ENCODE measurements around the gene VCAM1.

DNA sequence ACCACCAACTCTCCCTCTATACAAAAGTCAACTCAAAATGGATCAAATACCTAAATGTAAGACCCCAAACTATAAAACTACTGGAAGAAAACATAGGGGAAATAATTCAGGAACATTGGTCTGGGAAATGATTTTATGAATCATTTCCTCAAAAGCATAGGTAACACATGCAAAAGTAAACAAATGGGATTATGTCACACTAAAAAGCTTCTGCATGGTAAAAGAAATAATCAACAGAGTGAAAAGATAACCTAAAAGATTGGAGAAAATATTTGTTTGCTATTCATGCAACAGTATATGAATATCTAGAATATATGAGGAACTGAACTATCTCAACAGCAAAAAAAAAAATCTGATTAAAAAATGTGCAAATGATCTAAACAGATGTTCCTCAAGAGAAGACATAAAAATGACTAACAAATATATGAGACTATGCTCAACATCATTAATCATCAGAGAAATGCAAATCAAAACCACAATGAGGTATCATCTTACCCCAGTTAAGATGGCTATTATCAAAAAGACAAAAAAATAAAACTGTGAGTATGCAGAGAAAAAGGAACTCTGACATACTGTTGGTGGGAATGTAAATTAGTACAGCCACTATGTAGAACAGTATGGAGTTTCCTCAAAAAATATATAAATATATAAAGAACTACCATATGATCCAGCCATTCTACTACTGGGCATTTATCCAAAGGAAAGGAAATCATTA lies 47.8 kb downstream of the VCAM1 start:
- TF ChIP-seq POLR2A (IDR thresholded peaks at IDR 0.05; ENCODE audit: low read depth, low read length) = no peak
- no peak for TF ChIP-seq POLR2AphosphoS5 (IDR thresholded peaks at IDR 0.05; ENCODE audit: low read depth, low read length)
- TF ChIP-seq TAF1 (IDR thresholded peaks at IDR 0.05; ENCODE audit: low read depth, low read length) = no peak

Measured in GM12891 (cell line).